SW 1271 (cell line): ENCODE results near the gene ANAPC2.

ENCODE experiments used
- DNase-seq, 2 experiments: peaks; one replicate each; lab custom pipeline; 2025; lab: John Stamatoyannopoulos, UW

The ANAPC2 gene

GRCh38 chr9:137215196-137215986 is 27.0 kb upstream of the ANAPC2 start:
- DNase-seq: no peak

GRCh38 chr9:137214620-137215019 is 26.3 kb upstream of the ANAPC2 start:
- DNase-seq: no peak

- DNase-seq: no peak
Observed at GRCh38 chr9:137213160-137214060, 25.1 kb upstream of the ANAPC2 start.

GRCh38 chr9:137212520-137212919 is 24.2 kb upstream of the ANAPC2 start:
- no peak for DNase-seq

- no peak for DNase-seq
Observed at GRCh38 chr9:137211532-137211931, 23.2 kb upstream of the ANAPC2 start.

- no peak for DNase-seq
Observed at GRCh38 chr9:137206602-137207001, 18.2 kb upstream of the ANAPC2 start.

- peak; percentile 73 to 82 for DNase-seq
Observed at GRCh38 chr9:137205126-137206069, 17.0 kb upstream of the ANAPC2 start, which contains the start of the genes NDOR1 and TMEM203. NDOR1 (plus strand) TSS chr9:137205700; CDS start chr9:137205778, 78 bp downstream. TMEM203 (minus strand) TSS chr9:137205648; CDS start chr9:137205414, 234 bp downstream.

- DNase-seq: no peak
Observed at GRCh38 chr9:137204731-137205125, 16.4 kb upstream of the ANAPC2 start.

GRCh38 chr9:137202966-137203365 is 14.6 kb upstream of the ANAPC2 start:
- DNase-seq: no peak

GRCh38 chr9:137201205-137201868 is 13.0 kb upstream of the ANAPC2 start:
- no peak for DNase-seq

GRCh38 chr9:137200311-137201204 is 12.2 kb upstream of the ANAPC2 start, which contains the start of gene TPRN:
TPRN (minus strand) TSS chr9:137200741; CDS start chr9:137200711, 30 bp downstream.
- peak; percentile 99 for DNase-seq

GRCh38 chr9:137199411-137200121 is 11.2 kb upstream of the ANAPC2 start:
- DNase-seq: no peak

- DNase-seq: no peak
Observed at GRCh38 chr9:137198902-137199283, 10.5 kb upstream of the ANAPC2 start.

GRCh38 chr9:137198051-137198901 is 9.9 kb upstream of the ANAPC2 start:
- DNase-seq: no peak

- no peak for DNase-seq
Observed at GRCh38 chr9:137195525-137196220, 7.3 kb upstream of the ANAPC2 start.

- no peak for DNase-seq
Observed at GRCh38 chr9:137194909-137195308, 6.5 kb upstream of the ANAPC2 start.

GRCh38 chr9:137194388-137194787 is 6.0 kb upstream of the ANAPC2 start:
- no peak for DNase-seq

GRCh38 chr9:137193771-137194170 is 5.4 kb upstream of the ANAPC2 start:
- no peak for DNase-seq
